Thymus (tissue), 11 donors: ENCODE measurements around the gene ARHGEF7. TPM values are rescaled to one million over a fixed set of nuclear protein-coding genes. Genes with fewer than 3 reads are reported as not detected.

ENCODE experiments used
- DNase-seq, 9 donors: peaks; one replicate each; pipeline ENCODE4 v3.0.0-alpha.2; 2013; ENCODE audit warnings: low spot score in 9 of 9, low read depth in 6 of 9, missing footprints in 1 of 9
- H3K27ac ChIP-seq, 2 donors: one replicate each; pipeline ENCODE4 v1.5.1; 2013; ENCODE audit warnings: control low read depth in 1 of 2, low read depth in 1 of 2, low read length in 1 of 2, mild to moderate bottlenecking in 1 of 2, moderate library complexity in 1 of 2
- H3K27me3 ChIP-seq, 2 donors: one replicate each; pipeline ENCODE4 v1.5.1; 2013; ENCODE audit warnings: low read length in 1 of 2; ENCODE audit not compliant: control insufficient read depth in 2 of 2, insufficient read depth in 1 of 2
- H3K36me3 ChIP-seq, 2 donors: one replicate each; pipeline ENCODE4 v1.5.1; 2013; ENCODE audit warnings: low read length in 1 of 2, mild to moderate bottlenecking in 1 of 2, moderate library complexity in 1 of 2; ENCODE audit not compliant: control insufficient read depth in 2 of 2, insufficient read depth in 2 of 2
- H3K4me1 ChIP-seq, 2 donors: one replicate each; pipeline ENCODE4 v1.5.1; 2013; ENCODE audit warnings: low read length in 2 of 2; ENCODE audit not compliant: control insufficient read depth in 2 of 2, insufficient read depth in 2 of 2
- H3K4me3 ChIP-seq, 2 donors: one replicate each; pipeline ENCODE4 v1.5.1; 2013; ENCODE audit warnings: low read length in 2 of 2, control low read depth in 1 of 2, mild to moderate bottlenecking in 1 of 2
- H3K9me3 ChIP-seq, 2 donors: one replicate each; pipeline ENCODE4 v1.5.1; 2013; ENCODE audit warnings: low read length in 1 of 2, mild to moderate bottlenecking in 1 of 2; ENCODE audit not compliant: control insufficient read depth in 2 of 2, insufficient read depth in 1 of 2
- WGBS: extraction: QIAGEN DNeasy Blood & Tissue Kit; methylation state at CpG from one replicate; pipeline ENCODE4 v1.1.7; 2013; 5-methylcytosine and 5-hydroxymethylcytosine counted together
- polyA plus RNA-seq: library from polyadenylated mRNA; stranded (reverse); fragments of 200-250 nt; gene quantifications from one replicate; pipeline ENCODE4 v1.2.3, GENCODE V29; 2013
- total RNA-seq: library from RNA; stranded (reverse); fragments of 120-200 nt; gene quantifications from one replicate; pipeline ENCODE4 v1.2.4, GENCODE V29; 2013
- donor health status: healthy.

ARHGEF7 gene
- total and polyA plus RNA-seq, 2 donors, result 60.4 to 71.9 TPM

GRCh38 chr13:111132948-111133347 is 17.8 kb downstream of the ARHGEF7 start:
- Histone ChIP-seq H3K27ac (no peak overlapping the region), H3K4me3 (no peak overlapping the region), H3K9me3 (peaks cover 0 to 3% of the 10 kb centered on the region in 2 donors), H3K36me3 (no peaks in the 10 kb centered on the region), H3K27me3 (peaks cover 3 to 4% of the 10 kb centered on the region in 2 donors), H3K4me1 (no peaks in the 10 kb centered on the region)
- 97% methylated on average over 7 of the region's 7 CpGs for WGBS
- DNase-seq, result no peak

GRCh38 chr13:111139452-111139851 is 24.3 kb downstream of the ARHGEF7 start:
- Histone ChIP-seq H3K27ac (no peak overlapping the region), H3K4me1 (no peaks in the 10 kb centered on the region), H3K27me3 (peaks cover 0 to 14% of the 10 kb centered on the region in 2 donors), H3K36me3 (no peaks in the 10 kb centered on the region), H3K9me3 (peaks cover 0 to 1% of the 10 kb centered on the region in 2 donors), H3K4me3 (no peak overlapping the region)
- no peak for DNase-seq
- 93% methylated on average over 9 of the region's 9 CpGs for WGBS

- Histone ChIP-seq H3K27ac (no peak overlapping the region), H3K27me3 (peaks cover 0 to 14% of the 10 kb centered on the region in 2 donors), H3K4me3 (no peak overlapping the region), H3K36me3 (no peaks in the 10 kb centered on the region), H3K4me1 (no peaks in the 10 kb centered on the region), H3K9me3 (peaks cover 0 to 1% of the 10 kb centered on the region in 2 donors)
- no peak for DNase-seq
- 92% methylated on average over 9 of the region's 9 CpGs for WGBS
Measured at GRCh38 chr13:111139873-111140561, 24.9 kb downstream of the ARHGEF7 start.

GRCh38 chr13:111140562-111141105 is 25.5 kb downstream of the ARHGEF7 start:
- Histone ChIP-seq H3K9me3 (peaks cover 0 to 1% of the 10 kb centered on the region in 2 donors), H3K27ac (no peak overlapping the region), H3K36me3 (no peaks in the 10 kb centered on the region), H3K4me1 (no peaks in the 10 kb centered on the region), H3K27me3 (peaks cover 0 to 17% of the 10 kb centered on the region in 2 donors), H3K4me3 (no peak overlapping the region)
- WGBS, result 95% methylated on average over 6 of the region's 6 CpGs
- no peak for DNase-seq

- Histone ChIP-seq H3K36me3 (no peaks in the 10 kb centered on the region), H3K9me3 (peaks cover 0 to 1% of the 10 kb centered on the region in 2 donors), H3K27ac (no peak overlapping the region), H3K4me1 (no peaks in the 10 kb centered on the region), H3K4me3 (no peak overlapping the region), H3K27me3 (peaks cover 2 to 13% of the 10 kb centered on the region in 2 donors)
- no peak for DNase-seq
- 84% methylated on average over 1 of the region's 1 CpG for WGBS
Measured at GRCh38 chr13:111142472-111142871, 27.4 kb downstream of the ARHGEF7 start.

- no peaks in the 10 kb centered on the region for H3K36me3 ChIP-seq
- peaks cover 0 to 1% of the 10 kb centered on the region in 2 donors for H3K9me3 ChIP-seq
- no peak for DNase-seq
- peaks cover 2 to 11% of the 10 kb centered on the region in 2 donors for H3K27me3 ChIP-seq
- no peak overlapping the region for H3K27ac ChIP-seq
- H3K4me3 ChIP-seq, result no peak overlapping the region
- no peaks in the 10 kb centered on the region for H3K4me1 ChIP-seq
- 81% methylated on average over 3 of the region's 3 CpGs for WGBS
Measured at GRCh38 chr13:111143865-111144540, 28.9 kb downstream of the ARHGEF7 start.

DNA sequence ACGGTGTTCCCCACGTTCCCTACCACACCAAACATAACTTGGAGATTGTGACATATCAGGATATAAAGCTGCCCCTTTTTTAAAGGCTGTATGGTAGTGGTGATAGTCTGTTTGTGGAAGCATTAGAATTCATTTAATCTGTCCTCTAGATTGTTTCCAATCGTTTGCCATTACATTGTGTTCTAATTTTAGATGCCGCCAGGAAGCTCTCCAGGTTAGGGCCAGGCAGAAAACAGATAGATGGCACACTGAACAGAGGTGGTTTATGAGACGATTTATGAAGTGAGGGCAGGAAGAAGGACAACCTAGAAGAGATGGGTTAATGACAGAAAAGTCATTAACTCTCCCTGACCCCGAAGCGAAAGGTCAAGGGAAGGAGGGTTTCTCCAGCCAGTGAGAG is 30.0 kb downstream of the ARHGEF7 start:
- no peak for DNase-seq
- Histone ChIP-seq H3K27ac (no peak overlapping the region), H3K9me3 (peaks cover 0 to 1% of the 10 kb centered on the region in 2 donors), H3K36me3 (no peaks in the 10 kb centered on the region), H3K4me3 (no peak overlapping the region), H3K4me1 (no peaks in the 10 kb centered on the region), H3K27me3 (peaks cover 2 to 10% of the 10 kb centered on the region in 2 donors)
- WGBS, result 84% methylated on average over 7 of the region's 7 CpGs

GRCh38 chr13:111145506-111145905 is 30.4 kb downstream of the ARHGEF7 start:
- Histone ChIP-seq H3K4me3 (no peak overlapping the region), H3K27me3 (peaks cover 2 to 9% of the 10 kb centered on the region in 2 donors), H3K4me1 (no peaks in the 10 kb centered on the region), H3K36me3 (no peaks in the 10 kb centered on the region), H3K27ac (no peak overlapping the region), H3K9me3 (peaks cover 0 to 1% of the 10 kb centered on the region in 2 donors)
- WGBS, result 92% methylated on average over 7 of the region's 7 CpGs
- no peak for DNase-seq

DNA sequence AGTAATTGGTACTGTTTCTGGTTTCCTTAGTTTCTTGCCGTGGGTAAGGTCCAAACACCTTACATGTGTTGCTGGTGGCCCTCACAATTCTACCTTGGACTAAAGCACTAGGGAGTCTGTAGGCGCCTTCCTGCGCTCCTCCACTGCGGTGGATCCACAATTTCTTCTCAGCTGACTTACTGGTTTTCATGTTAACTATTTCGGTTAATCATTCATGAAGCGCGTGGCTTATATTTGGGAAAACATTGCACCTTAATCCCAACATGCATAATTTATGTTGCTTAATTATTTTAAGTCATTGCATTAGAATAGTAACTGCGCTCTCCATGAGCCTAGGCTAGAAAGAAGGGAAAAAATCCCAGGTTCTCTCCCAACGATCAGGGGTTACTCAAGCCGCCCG is 37.7 kb downstream of the ARHGEF7 start:
- H3K27me3 ChIP-seq, result peaks cover 0 to 5% of the 10 kb centered on the region in 2 donors
- WGBS, result 35% methylated on average over 11 of the region's 11 CpGs
- peak overlapping the region; percentile 93 to 97 for H3K27ac ChIP-seq
- H3K4me1 ChIP-seq, result peaks cover 13 to 20% of the 10 kb centered on the region in 2 donors
- H3K9me3 ChIP-seq, result no peaks in the 10 kb centered on the region
- peak overlapping the region; percentile 85 to 95 for H3K4me3 ChIP-seq
- no peak for DNase-seq
- H3K36me3 ChIP-seq, result peaks cover 0 to 3% of the 10 kb centered on the region in 2 donors
